ENCODE results near the gene GPR137.

Gene GPR137

DNA sequence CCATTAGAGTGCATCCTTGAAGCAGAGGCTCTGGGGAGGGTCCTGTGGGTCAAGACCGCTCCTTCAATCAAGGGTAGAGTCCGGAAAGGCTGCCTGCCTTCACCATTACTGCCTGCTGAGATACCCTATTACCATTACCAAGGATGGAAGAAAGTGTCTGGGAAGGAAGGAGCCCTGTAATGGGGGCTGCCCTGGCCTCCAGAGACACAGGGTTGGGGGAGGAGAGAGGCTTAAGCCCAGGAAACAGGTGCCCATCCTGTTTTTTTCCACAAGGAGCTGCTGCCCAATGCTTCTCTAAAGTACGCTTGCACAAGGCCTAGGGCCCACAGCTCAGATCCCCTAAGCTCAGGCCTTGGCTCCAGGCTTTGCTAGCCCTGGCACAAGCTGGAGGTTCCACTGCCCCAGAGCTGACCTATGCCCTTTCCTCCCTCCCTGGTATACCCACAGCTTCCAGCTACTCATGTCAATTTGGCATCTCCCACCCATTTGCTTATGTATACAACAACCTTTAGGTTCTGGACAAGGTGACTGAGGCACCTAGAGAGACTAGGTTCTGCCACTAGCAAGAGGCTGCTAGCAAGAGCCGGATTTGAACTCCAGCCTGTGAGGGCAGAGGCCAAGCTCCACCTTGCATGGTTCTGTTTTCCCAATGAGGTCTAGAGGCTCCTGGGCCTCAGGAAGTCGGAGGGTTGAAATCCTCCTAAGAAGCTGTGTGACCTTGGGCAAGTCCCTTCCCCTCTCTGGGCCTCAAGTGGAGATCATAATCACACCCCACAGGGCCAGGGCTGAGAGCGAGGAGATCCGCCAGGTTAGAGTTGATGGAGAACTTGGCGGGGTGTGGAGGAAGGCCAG, 35.9 kb upstream of the GPR137 start:
- DNase-seq: no peak

DNA sequence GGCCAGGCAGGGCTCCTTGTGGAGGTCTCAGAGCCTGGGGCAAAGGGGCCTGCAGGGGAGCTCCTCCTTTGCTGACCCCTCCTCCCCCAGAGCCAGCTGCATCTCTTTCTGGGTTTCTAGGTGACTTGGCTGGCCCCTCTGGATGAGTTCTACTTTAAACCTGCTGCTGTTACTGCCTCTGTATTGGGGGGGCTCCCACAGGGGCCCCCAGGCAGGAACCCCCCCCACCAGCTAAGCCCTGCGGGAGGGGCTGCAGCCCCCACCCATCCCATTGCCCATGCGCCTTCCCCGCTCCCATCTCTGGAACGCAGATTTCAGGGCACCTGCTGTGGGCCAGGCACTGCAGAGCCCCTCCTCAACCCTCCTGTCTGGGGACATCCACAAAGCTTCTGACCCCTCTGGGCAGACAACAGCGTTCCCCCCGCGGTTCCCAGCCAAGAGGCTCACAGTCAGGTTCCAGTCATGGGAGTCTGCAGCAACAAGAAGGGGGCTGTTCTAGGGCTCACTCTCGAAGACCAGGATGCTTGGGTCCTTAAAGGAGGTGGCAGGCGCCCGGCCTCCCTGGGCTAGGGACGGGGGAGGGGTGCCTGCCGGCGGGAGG, 35.1 kb upstream of the GPR137 start:
- no peak for DNase-seq

DNA sequence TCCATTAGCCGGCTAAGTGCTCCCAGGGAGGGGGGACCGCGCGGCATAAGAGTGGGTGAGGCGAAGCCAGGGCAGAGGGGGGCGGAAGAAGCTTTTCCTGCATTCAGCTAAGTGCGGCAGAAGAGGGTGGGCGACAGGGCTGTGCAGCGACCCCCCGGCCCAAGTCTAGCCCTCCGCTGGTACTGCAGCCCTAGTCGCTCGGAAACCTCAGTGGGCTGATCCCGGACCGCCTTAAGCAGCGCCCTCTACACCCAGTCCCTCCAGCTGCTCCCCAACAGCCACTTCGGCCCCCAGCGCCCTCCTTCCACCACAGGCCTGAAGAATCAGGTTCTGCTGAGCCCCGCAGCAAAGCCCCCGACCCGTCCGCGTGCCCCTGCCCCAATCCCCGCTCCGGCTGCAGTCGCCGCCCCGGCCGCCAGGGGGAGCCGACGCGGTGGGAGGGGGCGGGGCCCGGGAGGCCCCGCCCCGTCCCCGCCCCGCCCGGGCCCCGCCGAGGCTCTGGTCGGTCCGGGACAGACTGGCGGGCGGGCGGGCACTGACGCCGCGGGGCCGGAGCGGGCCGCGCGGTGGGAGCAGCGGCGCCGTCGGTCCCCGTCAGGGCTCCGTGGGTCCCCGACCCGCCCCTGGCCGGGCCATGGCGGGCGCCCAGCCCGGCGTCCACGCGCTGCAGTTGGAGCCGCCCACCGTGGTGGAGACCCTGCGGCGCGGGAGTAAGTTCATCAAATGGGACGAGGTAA, 34.5 kb upstream of the GPR137 start, which contains the start of gene PLCB3:
Gene PLCB3 (plus strand): TSS at position 515 of the 737 bp plus-strand sequence. CDS start 120 bp downstream, at position 635.
- DNase-seq: peak; percentile 35

DNA sequence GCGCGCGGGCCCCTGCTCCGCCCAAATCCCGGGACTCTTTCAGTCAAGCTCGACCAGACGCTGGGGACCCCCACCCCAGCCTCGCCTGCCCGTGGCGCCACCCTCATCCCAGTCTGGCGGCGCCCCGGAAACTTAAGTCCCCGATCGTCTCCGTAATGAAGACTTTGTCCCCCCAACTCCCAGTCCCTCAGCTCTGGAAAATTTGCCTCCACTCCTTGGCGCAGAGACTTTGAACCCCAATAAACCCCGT, 34.0 kb upstream of the GPR137 start:
- DNase-seq: no peak

DNA sequence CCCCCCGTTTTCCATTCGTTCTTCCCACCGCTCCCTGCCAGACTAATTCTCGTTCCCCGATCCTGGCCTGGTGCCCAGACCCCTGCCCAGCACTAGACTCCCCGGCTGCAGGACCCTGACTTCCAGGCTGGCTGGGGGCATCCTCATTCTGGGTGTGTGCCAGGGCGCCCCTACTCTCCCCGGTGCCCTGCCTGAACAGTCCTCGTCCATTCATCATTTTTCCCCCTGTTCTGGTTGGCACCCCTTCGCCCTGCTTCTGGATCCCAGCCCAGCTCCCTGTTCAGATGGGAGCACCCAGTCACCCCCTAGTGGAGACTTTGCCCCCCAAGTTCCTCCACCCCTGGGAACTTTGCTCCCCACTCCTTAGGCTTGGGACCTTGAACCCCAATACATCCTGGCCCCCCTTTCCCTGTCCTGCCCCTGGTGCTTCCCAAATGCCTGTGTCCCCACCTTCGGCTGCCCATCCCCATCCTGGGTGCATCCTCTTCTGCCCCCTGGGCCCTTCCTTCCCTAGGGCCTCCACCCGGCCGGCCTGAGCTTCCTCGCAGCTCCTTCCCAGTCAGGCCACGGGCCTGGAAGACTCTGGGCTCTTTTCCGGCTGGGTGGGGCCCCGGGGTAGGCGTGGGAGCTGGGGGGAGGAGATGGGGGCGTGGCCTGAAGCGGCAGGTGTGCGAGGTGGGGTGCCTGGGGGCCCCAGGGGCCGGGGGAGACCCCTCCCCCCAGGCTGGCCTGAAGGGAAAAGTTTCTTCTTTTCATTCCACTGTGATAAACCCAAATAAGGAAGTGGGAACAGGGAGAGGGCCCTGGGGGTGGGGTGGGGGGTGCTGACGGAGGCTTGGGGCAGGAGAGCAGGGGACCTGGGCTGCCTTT, 33.4 kb upstream of the GPR137 start:
- no peak for DNase-seq

DNA sequence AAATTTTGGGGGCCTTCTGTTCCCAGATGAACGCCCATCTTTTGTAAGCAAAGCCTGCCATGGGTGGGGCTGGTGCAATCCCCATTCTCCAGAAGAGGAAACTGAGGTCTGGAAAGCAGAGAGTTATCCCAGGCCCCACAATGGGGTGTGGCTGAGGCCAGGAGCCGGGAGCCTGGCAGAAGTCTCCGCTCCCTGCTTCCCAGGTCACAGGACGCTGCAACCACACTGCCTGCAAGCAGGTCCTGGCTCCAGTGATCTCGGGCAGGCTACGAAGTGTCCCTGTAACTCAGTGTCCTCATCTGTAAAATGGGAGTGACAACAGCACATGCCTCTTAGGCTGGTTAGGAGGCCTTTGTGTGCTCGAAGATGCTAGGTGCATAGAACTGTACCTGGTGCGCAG, 32.6 kb upstream of the GPR137 start:
- DNase-seq: no peak

DNA sequence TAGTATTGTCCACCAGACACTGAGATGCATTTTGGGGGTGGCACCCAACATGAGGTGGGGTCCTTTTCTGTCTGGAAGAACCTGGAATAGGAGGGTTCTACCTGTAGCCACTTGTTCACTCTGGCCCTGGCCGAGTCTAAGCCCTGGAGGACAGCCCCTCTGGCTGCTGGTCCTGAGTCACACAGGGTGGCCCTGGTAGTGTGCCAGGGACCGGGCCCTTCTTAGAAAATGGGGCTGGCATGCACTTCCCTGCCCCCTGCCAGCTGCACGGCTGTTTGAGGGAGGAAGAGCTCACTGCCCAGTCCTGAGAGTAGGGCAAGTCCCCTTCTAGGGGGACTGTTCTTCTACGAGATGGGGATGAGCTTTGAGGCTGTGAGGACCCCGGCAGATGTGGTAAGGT, 32.2 kb upstream of the GPR137 start:
- no peak for DNase-seq

DNA sequence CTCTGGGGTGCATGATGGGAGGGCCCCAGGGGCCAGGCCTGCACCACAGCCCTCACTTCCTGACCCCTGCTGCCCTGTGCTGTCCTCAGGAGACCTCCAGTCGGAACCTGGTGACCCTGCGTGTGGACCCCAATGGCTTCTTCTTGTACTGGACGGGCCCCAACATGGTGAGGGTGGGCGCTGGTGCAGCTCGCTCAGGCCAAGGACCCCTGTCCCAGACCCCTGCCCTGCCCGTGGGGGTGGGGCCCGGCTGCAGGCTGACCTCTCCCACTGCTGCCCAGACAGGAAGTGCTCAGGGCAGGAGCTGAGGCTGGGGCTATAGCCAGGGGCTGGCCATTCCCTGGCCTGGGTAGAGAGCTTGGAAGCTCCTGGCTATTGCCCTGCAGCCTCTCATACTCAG, 31.3 kb upstream of the GPR137 start:
- no peak for DNase-seq

DNA sequence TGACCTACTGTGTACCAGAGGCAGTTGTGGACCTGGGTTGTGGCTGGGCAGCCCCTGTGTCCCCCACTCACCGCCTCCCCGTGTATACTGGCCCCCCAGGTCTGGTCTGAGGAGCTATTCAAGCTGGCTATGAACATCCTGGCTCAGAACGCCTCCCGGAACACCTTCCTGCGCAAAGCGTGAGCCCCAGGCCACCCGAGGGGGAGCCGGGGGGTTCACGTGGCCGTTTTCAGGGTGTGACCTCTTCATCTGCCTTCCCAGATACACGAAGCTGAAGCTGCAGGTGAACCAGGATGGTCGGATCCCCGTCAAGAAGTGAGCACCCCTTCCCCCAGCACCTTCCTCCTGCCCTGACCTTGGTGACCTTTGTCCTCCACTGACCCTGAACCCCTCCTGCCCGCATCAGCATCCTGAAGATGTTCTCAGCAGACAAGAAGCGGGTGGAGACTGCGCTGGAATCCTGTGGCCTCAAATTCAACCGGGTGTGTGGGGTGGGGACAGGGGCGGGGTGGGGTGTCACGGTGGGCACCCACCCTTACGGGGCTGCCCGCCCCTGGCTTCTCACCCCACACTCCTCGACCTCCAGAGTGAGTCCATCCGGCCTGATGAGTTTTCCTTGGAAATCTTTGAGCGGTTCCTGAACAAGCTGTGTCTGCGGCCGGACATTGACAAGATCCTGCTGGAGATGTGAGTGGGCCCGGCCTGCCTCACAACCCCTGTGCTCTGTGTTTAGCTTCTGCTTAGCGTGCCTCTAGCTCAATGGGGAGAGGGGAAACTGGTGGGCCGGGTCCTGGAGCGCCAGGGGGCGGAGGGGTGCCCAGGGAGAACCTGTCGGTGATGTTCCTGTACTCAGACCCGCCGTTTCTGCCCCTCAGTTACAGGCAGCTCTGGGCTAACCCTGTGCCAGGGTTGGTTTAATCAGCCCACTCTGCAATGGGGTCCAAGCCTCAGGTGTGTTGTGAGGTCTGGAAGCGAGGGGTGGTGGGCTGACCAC, 30.2 kb upstream of the GPR137 start:
- no peak for DNase-seq

DNA sequence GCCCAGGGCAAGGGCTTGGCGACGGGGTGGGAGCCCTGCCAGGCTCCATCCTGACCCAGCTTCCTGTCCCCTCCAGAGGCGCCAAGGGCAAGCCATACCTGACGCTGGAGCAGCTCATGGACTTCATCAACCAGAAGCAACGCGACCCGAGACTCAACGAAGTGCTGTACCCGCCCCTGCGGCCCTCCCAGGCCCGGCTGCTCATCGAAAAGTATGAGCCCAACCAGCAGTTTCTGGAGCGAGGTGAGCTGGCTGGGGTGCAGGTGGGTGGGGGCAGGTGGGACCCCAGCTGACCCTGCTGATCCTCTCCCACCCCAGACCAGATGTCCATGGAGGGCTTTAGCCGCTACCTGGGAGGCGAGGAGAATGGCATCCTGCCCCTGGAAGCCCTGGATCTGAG, 29.3 kb upstream of the GPR137 start:
- DNase-seq: no peak

DNA sequence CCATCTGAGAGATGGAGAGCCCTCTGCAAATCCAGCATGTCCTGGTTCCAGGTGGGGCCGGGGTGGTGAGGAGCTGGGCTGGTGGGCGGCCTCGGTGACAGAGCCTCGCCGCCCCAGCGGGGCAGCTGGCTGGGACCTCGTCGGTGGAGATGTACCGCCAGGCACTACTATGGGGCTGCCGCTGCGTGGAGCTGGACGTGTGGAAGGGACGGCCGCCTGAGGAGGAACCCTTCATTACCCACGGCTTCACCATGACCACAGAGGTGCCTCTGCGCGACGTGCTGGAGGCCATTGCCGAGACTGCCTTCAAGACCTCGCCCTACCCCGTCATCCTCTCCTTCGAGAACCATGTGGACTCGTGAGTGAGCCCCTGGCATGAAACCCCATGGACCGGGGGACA, 27.3 kb upstream of the GPR137 start:
- no peak for DNase-seq

DNA sequence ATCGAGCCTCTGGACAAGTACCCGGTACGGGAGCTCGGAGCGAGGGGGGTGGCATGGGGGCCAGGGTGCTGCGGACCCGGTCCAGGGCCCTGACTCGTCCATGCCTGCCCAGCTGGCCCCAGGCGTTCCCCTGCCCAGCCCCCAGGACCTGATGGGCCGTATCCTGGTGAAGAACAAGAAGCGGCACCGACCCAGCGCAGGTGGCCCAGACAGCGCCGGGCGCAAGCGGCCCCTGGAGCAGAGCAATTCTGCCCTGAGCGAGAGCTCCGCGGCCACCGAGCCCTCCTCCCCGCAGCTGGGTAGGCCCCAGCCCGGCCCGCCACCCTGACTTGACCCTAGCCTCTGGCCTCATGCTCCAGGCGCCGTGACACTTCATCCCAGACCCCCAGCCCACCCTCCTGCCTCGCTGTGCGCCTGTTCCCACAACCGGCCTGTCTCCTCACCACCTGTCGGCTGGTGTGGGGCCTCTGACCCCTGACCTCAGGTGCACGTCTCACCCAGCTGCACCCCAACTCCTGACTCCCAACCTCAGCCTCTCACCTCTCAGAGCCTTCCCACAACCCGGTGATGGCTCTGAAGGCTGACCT, 26.6 kb upstream of the GPR137 start:
- DNase-seq: no peak

DNA sequence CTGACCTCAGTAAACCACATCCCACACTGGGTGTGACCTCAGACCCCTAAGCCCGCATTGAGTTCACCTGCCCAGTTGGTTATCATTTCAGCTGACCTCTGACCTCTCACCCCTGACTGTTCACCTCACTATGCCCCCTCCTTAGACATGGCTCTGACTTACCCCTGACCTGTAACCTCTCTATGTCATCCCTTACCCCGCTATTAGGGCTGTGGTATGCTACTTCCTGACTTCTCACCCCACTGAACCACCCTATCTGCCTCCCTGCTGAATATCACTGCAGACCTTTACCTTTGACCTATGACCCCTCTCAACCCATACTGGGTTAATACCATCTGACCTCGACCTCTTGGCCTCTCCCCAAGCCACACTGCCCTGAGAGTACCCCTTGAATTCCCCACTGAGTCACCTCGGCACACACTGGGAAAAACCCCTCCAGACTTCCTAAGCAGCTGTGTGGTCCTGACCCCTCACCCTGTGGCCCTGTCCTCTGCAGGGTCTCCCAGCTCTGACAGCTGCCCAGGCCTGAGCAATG, 26.0 kb upstream of the GPR137 start:
- no peak for DNase-seq

DNA sequence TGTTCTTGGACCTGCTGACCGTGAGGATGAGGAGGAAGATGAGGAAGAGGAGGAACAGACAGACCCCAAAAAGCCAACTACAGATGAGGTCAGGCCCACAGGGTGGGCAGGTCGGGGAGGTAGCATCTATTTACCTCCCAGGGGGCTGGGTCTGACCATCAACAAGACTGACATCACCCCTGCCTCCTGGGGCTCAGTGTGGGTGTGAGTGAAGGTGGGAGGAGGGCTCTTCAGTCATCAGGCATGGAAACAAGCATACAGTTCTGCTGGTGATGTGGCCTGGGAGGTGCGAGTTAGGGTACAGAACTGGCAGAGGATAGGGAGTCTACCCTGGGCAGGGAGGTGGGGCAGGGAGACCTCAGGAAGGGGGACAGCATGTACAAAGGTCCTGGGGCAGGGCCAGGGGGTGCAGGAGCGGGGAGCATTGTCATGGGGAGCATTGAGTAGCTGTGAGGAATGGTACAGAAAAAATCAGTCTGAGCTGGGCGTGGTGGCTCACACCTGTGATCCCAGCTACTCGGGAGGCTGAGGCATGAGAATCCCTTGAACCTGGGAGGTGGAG, 25.4 kb upstream of the GPR137 start:
- DNase-seq: no peak

DNA sequence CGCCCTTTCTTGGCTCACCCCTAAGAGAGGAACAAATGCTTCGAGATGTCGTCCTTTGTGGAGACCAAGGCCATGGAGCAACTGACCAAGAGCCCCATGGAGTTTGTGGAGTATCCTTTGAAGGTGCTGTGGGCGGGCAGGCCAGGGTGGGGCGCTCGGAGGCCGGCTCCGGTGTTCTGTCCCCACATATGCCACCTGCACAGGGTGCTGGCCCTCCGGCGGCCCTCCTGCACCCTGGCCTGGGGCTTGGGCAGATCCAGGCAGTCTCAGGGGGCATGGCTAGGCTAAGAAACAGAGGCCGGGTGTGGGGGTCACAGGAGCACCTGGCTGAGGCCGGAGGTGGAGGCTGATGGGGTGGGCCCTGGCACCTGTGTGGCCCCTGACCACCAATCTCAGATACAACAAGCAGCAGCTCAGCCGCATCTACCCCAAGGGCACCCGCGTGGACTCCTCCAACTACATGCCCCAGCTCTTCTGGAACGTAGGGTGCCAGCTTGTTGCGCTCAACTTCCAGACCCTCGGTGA, 24.0 kb upstream of the GPR137 start:
- no peak for DNase-seq

DNA sequence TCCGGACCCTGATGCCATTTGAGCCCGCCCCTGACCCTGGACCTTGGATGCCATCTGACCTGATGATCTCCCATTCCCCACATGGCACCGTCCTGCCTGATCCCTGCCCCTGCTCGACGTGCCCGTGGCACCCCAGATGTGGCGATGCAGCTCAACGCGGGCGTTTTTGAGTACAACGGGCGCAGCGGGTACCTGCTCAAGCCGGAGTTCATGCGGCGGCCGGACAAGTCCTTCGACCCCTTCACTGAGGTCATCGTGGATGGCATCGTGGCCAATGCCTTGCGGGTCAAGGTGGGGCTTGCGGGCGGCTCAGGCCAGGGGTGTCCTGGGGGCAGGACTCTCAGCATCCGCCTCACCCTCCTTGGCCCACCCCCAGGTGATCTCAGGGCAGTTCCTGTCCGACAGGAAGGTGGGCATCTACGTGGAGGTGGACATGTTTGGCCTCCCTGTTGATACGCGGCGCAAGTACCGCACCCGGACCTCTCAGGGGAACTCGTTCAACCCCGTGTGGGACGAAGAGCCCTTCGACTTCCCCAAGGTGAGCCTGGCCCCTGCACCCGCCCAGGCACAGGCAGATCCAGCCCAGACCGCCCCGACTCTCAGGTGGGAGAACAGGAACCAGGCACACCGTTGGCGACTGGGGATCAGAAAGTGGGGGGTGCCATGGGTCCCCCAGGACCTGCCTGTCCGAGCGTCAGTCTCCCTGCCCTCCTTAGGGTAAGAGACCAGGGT, 23.2 kb upstream of the GPR137 start:
- DNase-seq: no peak

DNA sequence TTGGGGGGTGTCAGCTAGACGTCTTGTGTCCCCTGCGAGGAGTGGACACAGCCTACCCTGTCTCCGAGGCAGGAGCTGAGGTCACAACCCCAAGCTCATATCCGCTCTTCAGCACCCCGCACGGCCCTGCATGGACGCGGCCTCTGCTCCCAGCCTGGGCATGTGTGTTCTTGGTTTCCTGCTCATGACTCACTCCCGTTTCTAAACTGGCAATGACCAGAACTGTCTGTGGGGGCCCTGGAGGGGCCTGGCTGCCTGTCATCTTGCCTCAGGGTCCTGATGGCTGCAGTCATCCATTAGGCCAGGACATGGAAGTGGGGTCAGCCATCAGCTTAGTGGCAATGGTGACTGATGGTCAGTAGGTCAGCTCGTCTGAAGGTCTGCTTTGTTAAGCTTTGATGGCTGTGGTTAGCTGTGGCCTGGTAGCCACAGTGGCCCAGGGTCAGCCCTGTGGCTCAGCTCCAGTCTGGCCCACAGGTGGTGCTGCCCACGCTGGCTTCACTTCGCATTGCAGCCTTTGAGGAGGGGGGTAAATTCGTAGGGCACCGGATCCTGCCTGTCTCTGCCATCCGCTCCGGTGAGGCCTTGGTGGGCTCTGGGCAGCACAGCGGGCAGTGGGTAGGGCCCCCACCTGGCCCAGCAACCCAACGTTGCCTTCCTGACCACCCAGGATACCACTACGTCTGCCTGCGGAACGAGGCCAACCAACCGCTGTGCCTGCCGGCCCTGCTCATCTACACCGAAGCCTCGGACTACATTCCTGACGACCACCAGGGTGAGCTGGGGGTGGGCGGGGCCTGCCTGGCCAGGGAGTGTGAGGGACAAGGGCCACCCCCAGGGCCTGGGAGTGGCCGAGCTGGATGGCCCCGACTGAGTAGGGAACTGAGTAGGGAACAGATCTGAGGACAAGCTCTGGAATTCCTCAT, 22.4 kb upstream of the GPR137 start:
- no peak for DNase-seq

DNA sequence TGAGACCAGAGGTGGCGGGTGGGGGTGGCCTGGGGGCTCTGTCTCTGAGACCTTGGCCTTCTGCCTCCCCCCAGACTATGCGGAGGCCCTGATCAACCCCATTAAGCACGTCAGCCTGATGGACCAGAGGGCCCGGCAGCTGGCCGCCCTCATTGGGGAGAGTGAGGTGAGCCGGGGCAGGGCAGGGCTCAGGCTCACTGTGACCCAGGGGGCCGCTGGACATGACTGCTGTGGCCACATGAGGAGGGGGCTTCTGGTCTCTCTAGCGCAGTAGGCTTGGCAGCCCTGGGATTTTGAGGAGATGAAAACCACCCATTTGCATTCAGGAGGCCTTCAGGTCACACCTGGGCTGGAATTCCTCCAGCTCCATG, 21.7 kb upstream of the GPR137 start:
- no peak for DNase-seq

DNA sequence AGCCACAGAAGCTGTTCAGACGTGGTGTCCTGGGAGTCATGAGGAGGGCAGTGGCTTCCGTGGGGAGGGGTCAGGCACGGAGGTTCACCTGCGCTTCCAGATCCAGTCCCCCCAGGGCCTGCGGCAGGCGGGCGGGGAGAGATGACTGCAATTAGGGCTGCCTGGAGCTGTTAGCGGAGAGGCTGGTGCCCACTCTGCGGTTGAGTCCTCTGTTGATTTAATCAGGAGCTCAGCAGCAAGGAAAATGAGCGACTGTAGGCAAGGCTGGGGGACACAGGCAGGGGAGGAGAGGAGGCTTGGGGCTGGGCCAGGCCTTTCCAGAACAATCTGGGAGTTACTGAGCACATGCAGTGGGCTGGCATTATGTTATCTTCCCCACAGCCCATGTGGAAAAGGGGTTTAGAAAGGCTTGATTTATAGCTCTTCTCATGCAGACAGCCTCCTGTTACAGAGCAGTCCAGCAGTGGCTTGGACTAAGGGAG, 21.2 kb upstream of the GPR137 start:
- no peak for DNase-seq
